Cardiac fibroblast (primary cell): Measurements from ENCODE around the gene E2F6.

ENCODE experiments used
- DNase-seq, 2 donors: peaks; one replicate each; pipeline versions ENCODE4 v3.0.0 to v3.0.0-alpha.2; 2010; ENCODE audit warnings: low read depth in 2 of 2
- H3K4me3 ChIP-seq, 2 donors: replicated peaks in 1 of 2; 1 replicate in 1 of 2; 2 replicates in 1 of 2; pipeline ENCODE4 v1.5.1; 2011; ENCODE audit warnings: low read depth in 2 of 2, low read length in 2 of 2, mild to moderate bottlenecking in 2 of 2, moderate library complexity in 1 of 2
- TF ChIP-seq, protein P1 (sequence below): IDR thresholded peaks from one replicate; pipeline ENCODE4 v1.5.1; 2011; ENCODE audit warnings: low read depth, mild to moderate bottlenecking, low read length, inconsistent platforms

The E2F6 gene, protein sequence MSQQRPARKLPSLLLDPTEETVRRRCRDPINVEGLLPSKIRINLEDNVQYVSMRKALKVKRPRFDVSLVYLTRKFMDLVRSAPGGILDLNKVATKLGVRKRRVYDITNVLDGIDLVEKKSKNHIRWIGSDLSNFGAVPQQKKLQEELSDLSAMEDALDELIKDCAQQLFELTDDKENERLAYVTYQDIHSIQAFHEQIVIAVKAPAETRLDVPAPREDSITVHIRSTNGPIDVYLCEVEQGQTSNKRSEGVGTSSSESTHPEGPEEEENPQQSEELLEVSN

DNA sequence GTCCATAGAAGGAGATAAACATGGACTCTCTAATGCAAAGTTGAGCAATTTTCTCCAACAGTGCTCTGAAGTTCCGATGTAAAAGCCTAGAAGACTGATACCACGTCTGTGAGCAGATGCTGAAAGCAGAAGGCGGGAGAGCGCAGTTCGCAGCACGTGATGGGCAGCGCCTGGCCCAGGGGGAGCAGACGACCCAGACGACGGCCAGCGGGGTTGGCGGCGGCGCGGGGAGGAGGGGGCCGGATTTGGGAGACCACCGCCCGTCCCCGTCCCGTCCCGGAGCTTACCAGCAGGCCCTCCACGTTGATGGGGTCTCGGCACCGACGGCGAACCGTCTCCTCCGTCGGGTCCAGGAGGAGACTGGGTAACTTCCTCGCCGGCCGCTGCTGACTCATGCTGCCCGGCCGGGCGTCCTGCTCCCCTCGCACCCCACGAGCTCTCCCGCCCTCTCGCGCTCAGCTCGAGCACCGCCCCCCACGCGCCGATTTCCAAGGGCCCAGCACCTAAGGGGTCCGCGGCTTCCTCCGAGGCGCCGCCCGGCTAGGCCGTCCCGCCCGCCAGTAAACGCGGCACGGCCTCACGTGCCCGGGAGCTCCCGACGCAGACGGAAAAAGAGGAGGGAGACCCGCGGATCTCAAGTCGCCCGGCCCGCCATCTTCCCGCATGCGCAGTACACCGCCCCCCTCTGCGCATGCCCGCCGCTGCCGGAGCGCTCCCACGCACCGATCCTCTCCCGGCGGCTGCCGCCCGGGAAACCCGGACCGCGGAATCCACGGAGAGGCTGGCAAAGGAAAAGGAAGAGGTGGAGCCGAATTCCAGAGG is at the start of gene E2F6:
TSS of gene E2F6 (minus strand) at position 677 of the 822 bp plus-strand sequence. CDS start at position 395, 282 bp downstream.
- peak; percentile 95 to 96 for DNase-seq
- peak within 1 kb of the TSS; percentile 61 to 76 for H3K4me3 ChIP-seq
- TF ChIP-seq, protein P1, sequence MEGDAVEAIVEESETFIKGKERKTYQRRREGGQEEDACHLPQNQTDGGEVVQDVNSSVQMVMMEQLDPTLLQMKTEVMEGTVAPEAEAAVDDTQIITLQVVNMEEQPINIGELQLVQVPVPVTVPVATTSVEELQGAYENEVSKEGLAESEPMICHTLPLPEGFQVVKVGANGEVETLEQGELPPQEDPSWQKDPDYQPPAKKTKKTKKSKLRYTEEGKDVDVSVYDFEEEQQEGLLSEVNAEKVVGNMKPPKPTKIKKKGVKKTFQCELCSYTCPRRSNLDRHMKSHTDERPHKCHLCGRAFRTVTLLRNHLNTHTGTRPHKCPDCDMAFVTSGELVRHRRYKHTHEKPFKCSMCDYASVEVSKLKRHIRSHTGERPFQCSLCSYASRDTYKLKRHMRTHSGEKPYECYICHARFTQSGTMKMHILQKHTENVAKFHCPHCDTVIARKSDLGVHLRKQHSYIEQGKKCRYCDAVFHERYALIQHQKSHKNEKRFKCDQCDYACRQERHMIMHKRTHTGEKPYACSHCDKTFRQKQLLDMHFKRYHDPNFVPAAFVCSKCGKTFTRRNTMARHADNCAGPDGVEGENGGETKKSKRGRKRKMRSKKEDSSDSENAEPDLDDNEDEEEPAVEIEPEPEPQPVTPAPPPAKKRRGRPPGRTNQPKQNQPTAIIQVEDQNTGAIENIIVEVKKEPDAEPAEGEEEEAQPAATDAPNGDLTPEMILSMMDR, result no peak

DNA sequence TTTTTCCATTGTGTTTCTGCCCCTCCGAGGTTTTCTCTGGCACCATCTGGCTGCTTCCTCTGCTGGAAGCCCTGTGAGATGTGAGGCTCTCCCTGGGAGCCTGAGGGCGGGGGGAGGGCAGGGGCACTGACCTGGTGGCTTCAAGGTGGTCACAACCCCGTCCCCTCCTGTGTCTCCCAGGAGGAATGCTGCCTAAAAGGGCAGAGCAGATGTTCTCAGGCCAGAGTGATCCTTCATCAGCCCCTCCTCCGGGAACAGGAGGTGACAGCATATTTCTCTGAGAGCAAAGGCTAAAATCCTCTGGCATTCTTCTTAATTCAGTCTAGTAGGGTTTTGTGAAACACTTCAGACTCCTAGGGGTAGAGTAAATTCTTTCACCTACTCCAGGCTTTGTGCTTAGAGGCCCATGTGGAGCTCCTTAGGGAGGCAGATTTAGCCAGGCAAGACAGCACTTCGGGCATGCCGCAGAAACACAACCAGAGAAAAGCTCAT is 49.6 kb upstream of the E2F6 start:
- DNase-seq, result no peak
- TF ChIP-seq, protein P1, result no peak

DNA sequence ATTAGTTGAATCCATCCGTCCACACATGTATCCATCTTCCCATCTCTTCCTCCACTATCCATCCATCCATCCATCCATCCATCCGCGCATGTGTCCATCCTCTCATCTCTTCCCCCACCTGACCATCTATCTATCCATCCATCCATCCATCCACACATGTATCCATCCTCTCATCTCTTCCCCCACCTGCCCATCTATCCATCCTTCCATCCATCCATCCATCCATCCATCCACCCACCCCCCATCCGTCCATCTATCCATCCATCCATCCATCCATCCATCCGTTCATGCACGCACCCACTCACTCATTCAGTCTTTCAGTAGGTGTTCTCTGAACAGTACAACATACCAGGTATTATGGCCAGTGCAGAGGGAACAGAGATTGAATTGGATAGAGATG is 48.9 kb upstream of the E2F6 start:
- TF ChIP-seq, protein P1, result no peak
- H3K4me3 ChIP-seq, result no peak overlapping the region
- DNase-seq, result no peak

More for the DNA sequence above, 49.6 kb upstream of the E2F6 start:
- H3K4me3 ChIP-seq, result no peak overlapping the region

DNA sequence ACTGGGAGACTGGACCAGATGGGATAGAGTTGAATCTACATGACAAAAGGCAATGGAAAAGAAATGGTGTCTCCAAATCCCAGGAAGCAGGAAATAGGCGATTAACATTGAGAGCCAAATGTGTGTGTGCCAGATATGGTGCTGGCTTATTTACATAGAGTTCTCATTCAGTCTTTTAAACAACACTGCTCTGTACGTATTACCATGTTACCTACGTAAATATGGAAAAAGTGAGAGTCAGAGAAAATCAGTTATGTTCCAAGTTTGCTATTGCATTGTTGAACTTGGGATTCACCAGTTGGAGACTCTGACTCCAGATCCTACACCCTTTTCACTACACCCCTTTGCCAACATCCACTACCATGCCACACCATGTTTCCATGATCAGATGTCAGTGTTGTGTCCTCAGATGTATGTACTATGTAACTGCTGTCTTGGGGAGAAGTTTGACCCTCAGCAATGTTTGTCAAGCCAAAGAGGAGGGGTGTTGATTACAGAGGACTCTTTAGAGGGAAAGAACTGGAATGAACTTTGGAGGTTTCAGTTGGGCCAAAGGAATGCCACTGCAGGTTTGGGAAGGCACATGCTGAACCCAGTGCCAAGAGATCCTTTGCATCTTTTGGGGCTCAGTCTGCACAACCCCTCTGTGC is 48.2 kb upstream of the E2F6 start:
- TF ChIP-seq, protein P1, result no peak
- no peak overlapping the region for H3K4me3 ChIP-seq

GRCh38 chr2:11513319-11513718 is 47.4 kb upstream of the E2F6 start:
- no peak overlapping the region for H3K4me3 ChIP-seq
- TF ChIP-seq, protein P1, result no peak
- DNase-seq, result no peak

More for the DNA sequence above, 48.2 kb upstream of the E2F6 start:
- no peak for DNase-seq

GRCh38 chr2:11512431-11512830 is 46.5 kb upstream of the E2F6 start:
- DNase-seq, result no peak
- no peak overlapping the region for H3K4me3 ChIP-seq
- TF ChIP-seq, protein P1, result no peak
